HG03108 (cell line): Measurements from ENCODE around the gene APOL4.
"Not testable (repeated sequence)": the region's sequence is repeated elsewhere in the genome, so short reads cannot be mapped to it uniquely, and the experiment has no call there.

Source experiments
- ATAC-seq: cut with Tn5 transposase; IDR thresholded peaks from one replicate; pipeline ENCODE4 v1.9.1; 2021; ENCODE audit warnings: moderate library complexity; ENCODE audit not compliant: unreplicated experiment

Gene APOL4

GRCh38 chr22:36185828-36186624 lies 15.6 kb downstream of the APOL4 start:
- no peak for ATAC-seq

- ATAC-seq, result no peak
These were observed 17.1 kb downstream of the APOL4 start for GRCh38 chr22:36184433-36185025.

GRCh38 chr22:36183446-36183845 lies 18.2 kb downstream of the APOL4 start:
- ATAC-seq, result no peak

- no peak for ATAC-seq
These were observed 18.8 kb downstream of the APOL4 start for GRCh38 chr22:36182857-36183256.

GRCh38 chr22:36182056-36182455 lies 19.6 kb downstream of the APOL4 start:
- ATAC-seq, result no peak

GRCh38 chr22:36180928-36181327 lies 20.7 kb downstream of the APOL4 start:
- no peak for ATAC-seq

GRCh38 chr22:36180038-36180880 lies 21.4 kb downstream of the APOL4 start:
- ATAC-seq, result no peak

GRCh38 chr22:36177160-36177559 lies 24.4 kb downstream of the APOL4 start:
- no peak for ATAC-seq

- no peak for ATAC-seq
These were observed 25.7 kb downstream of the APOL4 start for GRCh38 chr22:36175892-36176291.

GRCh38 chr22:36171941-36172340 lies 29.7 kb downstream of the APOL4 start:
- ATAC-seq, result no peak

GRCh38 chr22:36166518-36167220 lies 34.9 kb downstream of the APOL4 start:
- no peak for ATAC-seq

- no peak for ATAC-seq
These were observed 35.5 kb downstream of the APOL4 start for GRCh38 chr22:36166086-36166485.

GRCh38 chr22:36165141-36165540 lies 36.5 kb downstream of the APOL4 start:
- ATAC-seq, result no peak

GRCh38 chr22:36164621-36165020 lies 37.0 kb downstream of the APOL4 start:
- ATAC-seq, result no peak

- ATAC-seq, result no peak
These were observed 38.1 kb downstream of the APOL4 start for GRCh38 chr22:36163497-36163896.

- ATAC-seq, result no peak
These were observed 39.2 kb downstream of the APOL4 start for GRCh38 chr22:36162127-36163034.

GRCh38 chr22:36161793-36162126 lies 39.8 kb downstream of the APOL4 start:
- not testable (repeated sequence) for ATAC-seq

- ATAC-seq, result no peak
These were observed 41.1 kb downstream of the APOL4 start, which contains the start of gene APOL3 for GRCh38 chr22:36160499-36160942. TSS of gene APOL3 (minus strand) at chr22:36160755. CDS start at chr22:36149055, 11,700 bp downstream.

- no peak for ATAC-seq
These were observed 44.8 kb downstream of the APOL4 start for GRCh38 chr22:36156515-36157419.
